ENCODE results near the gene PHF21A. TPM values are rescaled to one million over a fixed set of nuclear protein-coding genes. Genes with fewer than 3 reads are reported as not detected.
"Not testable (repeated sequence)": the region's sequence is repeated elsewhere in the genome, so short reads cannot be mapped to it uniquely, and the experiment has no call there.

Gene PHF21A
- polyA plus RNA-seq, 1 experiment, result 29.0 TPM

- ChIA-PET POLR2A (interaction anchor here (0.5 to 0.7 kb wide), 2 partner anchors 91 to 104 kb away, joined by 3 to 6 read pairs; no protein-coding TSS in a partner anchor), CTCF (interaction anchor here (0.7 to 1.0 kb wide), 3 partner anchors 102 to 154 kb away, joined by 3 to 4 read pairs (median 4); no protein-coding TSS in a partner anchor)
- TF ChIP-seq, protein P1, sequence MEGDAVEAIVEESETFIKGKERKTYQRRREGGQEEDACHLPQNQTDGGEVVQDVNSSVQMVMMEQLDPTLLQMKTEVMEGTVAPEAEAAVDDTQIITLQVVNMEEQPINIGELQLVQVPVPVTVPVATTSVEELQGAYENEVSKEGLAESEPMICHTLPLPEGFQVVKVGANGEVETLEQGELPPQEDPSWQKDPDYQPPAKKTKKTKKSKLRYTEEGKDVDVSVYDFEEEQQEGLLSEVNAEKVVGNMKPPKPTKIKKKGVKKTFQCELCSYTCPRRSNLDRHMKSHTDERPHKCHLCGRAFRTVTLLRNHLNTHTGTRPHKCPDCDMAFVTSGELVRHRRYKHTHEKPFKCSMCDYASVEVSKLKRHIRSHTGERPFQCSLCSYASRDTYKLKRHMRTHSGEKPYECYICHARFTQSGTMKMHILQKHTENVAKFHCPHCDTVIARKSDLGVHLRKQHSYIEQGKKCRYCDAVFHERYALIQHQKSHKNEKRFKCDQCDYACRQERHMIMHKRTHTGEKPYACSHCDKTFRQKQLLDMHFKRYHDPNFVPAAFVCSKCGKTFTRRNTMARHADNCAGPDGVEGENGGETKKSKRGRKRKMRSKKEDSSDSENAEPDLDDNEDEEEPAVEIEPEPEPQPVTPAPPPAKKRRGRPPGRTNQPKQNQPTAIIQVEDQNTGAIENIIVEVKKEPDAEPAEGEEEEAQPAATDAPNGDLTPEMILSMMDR (IDR thresholded peaks at IDR 0.05; ENCODE audit: low read depth, low read length), result no peak
- H3K9me3 ChIP-seq (ENCODE audit: control insufficient read depth, insufficient read depth, low read length), result no peaks in the 10 kb centered on the region
- no peaks in the 10 kb centered on the region for H3K27me3 ChIP-seq (ENCODE audit: control insufficient read depth, insufficient read depth, low read length)
- peak overlapping the region; percentile 90 for H3K27ac ChIP-seq (ENCODE audit: low read depth, low read length)
- no peak for DNase-seq (ENCODE audit: low read depth, low spot score)
- H3K4me3 ChIP-seq (ENCODE audit: low read depth, low read length), result peak overlapping the region; percentile 79
Observed at GRCh38 chr11:46118702-46119351, 2.4 kb downstream of the PHF21A start.

- DNase-seq (ENCODE audit: low read depth, low spot score), result no peak
- H3K9me3 ChIP-seq (ENCODE audit: control insufficient read depth, insufficient read depth, low read length), result no peaks in the 10 kb centered on the region
- H3K27me3 ChIP-seq (ENCODE audit: control insufficient read depth, insufficient read depth, low read length), result no peaks in the 10 kb centered on the region
- H3K27ac ChIP-seq (ENCODE audit: low read depth, low read length), result no peak overlapping the region
- H3K4me3 ChIP-seq (ENCODE audit: low read depth, low read length), result peak overlapping the region; percentile 79
- ChIA-PET POLR2A (no interaction called here), CTCF (interaction anchor here (0.8 to 2.0 kb wide), 2 partner anchors 122 to 153 kb away, joined by 4 to 8 read pairs; no protein-coding TSS in a partner anchor)
- TF ChIP-seq, protein P1 (IDR thresholded peaks at IDR 0.05; ENCODE audit: low read depth, low read length), result peak; percentile 40
Observed at GRCh38 chr11:46117842-46118241, 3.4 kb downstream of the PHF21A start.

- DNase-seq (ENCODE audit: low read depth, low spot score); H3K4me3 ChIP-seq (ENCODE audit: low read depth, low read length); H3K27ac ChIP-seq (ENCODE audit: low read depth, low read length); POLR2A ChIA-PET; H3K9me3 ChIP-seq (ENCODE audit: control insufficient read depth, insufficient read depth, low read length); H3K27me3 ChIP-seq (ENCODE audit: control insufficient read depth, insufficient read depth, low read length): not testable (repeated sequence)
- CTCF ChIA-PET, result interaction anchor here (0.5 to 2.0 kb wide), 3 partner anchors 121 to 177 kb away, joined by 3 to 8 read pairs (median 4); no protein-coding TSS in a partner anchor
Observed at GRCh38 chr11:46116712-46117037, 4.6 kb downstream of the PHF21A start.

DNA sequence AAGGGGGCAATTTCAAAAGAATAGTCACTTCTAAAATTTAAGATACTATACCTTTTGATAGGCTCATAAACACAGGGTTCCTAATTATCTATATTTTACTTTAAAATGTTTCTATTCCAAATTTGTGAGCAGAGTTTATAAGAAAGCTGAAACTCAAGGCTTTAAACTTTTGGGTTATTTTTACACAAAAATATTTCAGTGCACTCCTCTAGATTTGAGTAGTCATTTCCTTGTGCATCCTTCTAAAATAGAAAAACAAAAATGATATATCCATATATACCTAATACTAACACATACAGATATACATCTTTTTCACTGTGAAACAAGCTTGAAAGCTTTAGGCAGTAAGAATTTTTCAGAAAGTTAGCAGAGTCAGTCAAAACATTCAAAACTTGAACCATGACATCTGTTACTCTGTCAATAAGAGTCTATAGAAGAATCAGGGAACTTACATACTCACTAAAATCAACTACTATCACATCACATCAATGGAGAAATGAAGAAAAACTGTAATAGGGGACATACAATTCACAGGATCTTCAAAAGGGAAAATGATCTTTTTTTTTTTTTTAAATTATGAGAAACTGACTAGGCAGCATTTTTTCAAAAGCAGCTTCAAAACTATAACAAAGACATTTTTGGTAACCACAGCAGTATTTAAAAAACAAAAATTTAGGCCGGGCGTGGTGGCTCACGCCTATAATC is 5.1 kb downstream of the PHF21A start:
- Histone ChIP-seq H3K4me3 (ENCODE audit: low read depth, low read length) (no peak overlapping the region), H3K27ac (ENCODE audit: low read depth, low read length) (no peak overlapping the region), H3K27me3 (ENCODE audit: control insufficient read depth, insufficient read depth, low read length) (no peaks in the 10 kb centered on the region), H3K9me3 (ENCODE audit: control insufficient read depth, insufficient read depth, low read length) (no peaks in the 10 kb centered on the region)
- DNase-seq (ENCODE audit: low read depth, low spot score), result no peak
- ChIA-PET POLR2A (interaction anchor here (0.5 kb wide), 1 partner anchor 203 kb away, joined by 4 read pairs; no protein-coding TSS in a partner anchor), CTCF (interaction anchor here (1.4 to 2.3 kb wide), 3 partner anchors 121 to 151 kb away, joined by 4 to 12 read pairs (median 8); no protein-coding TSS in a partner anchor)
- TF ChIP-seq, protein P1 (IDR thresholded peaks at IDR 0.05; ENCODE audit: low read depth, low read length), result no peak

DNA sequence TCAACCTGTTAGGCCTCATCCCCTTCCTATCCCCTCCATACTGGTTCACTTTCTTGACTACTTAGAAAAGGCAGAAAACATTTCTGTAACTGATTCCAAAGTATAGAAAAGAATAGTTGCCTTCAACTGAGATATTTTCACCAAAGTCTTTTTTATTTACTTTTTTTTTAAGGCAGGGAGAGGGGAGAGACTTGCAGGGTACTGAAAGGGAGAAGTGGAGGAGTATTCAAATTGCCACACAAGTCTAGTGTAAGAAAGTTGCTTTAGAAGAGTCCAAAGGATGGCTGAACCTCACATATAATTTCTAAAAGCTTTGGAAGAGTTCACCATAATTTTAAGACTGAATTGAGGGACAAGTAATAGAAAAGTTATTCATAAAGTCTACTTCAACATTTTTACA is 6.3 kb downstream of the PHF21A start:
- CTCF ChIA-PET, result interaction anchor here (2.3 kb wide), 1 partner anchor 149 kb away, joined by 12 read pairs; no protein-coding TSS in a partner anchor
- POLR2A ChIA-PET, result interaction anchor here (0.6 kb wide), 1 partner anchor 476 kb away, joined by 8 read pairs; no protein-coding TSS in a partner anchor
- TF ChIP-seq, protein P1 (IDR thresholded peaks at IDR 0.05; ENCODE audit: low read depth, low read length), result no peak
- H3K9me3 ChIP-seq (ENCODE audit: control insufficient read depth, insufficient read depth, low read length), result no peaks in the 10 kb centered on the region
- H3K27me3 ChIP-seq (ENCODE audit: control insufficient read depth, insufficient read depth, low read length), result no peaks in the 10 kb centered on the region
- no peak overlapping the region for H3K27ac ChIP-seq (ENCODE audit: low read depth, low read length)
- no peak overlapping the region for H3K4me3 ChIP-seq (ENCODE audit: low read depth, low read length)
- DNase-seq (ENCODE audit: low read depth, low spot score), result no peak
